GM21447 (cell line): ENCODE results near the gene ADAMTS4.

Experiments used
- ATAC-seq: cut with Tn5 transposase; IDR thresholded peaks from one replicate; pipeline ENCODE4 v1.9.1; 2021; ENCODE audit not compliant: unreplicated experiment

The ADAMTS4 gene

DNA sequence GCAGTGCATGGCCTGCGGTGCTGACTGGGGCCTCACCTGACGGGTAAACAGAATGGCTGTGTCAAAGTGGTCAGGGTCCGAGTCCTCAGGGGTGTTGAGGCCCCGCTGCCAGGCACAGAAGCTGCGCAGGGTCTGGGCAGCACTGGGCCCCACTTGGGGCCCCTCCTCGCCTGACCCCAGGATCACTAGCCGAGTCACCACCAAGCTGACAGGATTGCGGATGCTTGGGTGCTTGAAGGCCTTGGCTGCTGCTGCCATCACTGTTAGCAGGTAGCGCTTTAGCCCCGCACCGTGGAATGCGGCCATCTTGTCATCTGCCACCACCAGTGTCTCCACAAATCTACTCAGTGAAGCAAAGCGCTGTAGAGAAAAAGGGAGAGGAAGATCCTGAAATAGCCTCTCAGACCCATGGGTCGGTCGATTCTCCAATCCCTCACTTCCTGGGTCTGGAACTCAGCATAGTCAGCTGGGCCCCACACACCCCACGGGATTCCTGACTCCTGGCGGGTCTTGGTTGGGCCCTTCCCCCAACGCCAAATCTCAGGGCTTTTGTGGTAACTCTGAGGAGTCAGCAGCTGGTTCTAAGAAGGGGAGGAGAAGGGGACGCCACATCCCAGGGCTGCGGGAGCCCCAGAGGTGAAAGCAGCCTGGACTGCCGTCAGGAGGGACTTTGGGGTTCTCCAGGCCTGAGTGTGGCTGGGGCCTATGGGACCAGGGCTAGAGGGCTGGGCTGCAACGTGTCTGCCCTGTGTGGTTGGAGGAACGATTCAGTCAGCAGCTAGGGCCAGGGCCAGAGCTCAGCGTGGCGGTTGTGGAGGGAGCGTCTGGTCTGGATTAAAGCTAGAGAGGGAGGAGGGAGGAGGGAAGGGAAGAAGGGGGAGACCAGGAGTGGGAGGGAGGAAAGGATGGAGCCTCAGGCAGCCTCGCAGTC, 2.1 kb downstream of the ADAMTS4 start:
- no peak for ATAC-seq

DNA sequence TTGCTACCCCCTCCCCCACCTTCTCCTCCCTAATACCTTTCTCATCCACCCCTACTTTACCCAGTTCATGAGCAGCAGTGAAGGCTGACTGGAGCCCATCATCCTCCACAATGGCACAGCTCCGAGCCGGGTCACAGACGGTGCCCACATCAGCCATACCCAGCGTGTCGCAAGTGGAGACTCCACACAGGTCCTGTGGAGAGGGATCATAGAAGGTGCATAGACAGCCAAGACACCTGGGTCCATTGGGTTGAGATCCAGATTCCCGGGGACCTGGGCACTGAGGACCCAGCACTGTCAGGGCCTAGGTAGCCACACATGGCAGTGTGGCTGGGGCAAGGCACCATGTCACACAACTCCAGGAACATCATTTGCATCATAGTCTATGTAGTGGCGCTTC, 2.7 kb downstream of the ADAMTS4 start:
- no peak for ATAC-seq

DNA sequence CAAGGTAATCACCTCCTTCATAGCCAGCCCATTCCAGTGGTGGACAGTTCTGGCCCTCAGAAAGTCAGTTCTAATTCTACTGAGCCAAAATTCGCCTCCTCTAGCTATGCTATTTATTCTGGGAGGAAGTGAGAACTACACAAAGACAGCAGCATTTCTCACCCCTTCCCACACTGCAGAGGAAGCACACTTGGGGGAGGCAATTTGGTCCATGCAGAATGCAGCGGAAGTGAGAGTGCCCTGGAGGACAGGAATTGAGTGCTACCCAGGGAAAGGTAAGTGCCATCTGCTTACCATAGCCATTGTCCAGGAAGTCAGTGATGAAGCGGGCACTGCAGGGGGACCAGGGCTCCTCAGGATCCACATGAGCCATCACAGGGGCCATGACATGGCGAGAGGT, 3.7 kb downstream of the ADAMTS4 start:
- peak; percentile 46 for ATAC-seq

DNA sequence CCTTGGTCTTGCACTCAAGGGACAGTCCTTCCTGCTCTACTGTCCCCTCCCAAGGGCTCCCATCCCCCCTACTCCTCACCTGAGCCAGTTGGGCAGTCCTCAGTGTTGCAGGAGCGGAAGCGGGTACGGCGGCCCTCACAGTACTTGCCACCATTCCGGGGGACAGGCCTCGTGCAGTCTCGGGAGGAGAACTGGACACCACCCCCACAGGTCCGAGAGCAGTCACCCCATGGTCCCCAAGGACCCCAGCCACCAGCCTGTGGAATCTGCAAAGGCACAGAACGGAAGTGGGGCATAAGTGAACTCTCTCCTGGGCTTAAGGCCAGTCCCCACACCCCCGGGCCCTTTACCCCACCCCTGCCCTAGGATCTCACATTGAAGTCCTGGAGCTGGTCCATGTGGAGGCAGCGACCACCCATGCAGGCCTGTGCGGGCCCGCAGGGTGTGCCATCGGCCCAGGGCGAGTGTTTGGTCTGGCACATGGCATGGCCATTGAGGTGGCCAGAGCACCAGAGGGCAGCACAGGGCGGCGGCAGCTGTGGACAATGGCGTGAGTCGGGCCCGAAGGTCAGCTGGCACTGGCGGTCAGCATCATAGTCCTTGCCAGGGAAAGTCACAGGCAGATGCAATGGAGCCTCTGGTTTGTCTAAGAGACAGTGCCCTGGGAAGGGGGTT, 5.2 kb downstream of the ADAMTS4 start:
- ATAC-seq: no peak

DNA sequence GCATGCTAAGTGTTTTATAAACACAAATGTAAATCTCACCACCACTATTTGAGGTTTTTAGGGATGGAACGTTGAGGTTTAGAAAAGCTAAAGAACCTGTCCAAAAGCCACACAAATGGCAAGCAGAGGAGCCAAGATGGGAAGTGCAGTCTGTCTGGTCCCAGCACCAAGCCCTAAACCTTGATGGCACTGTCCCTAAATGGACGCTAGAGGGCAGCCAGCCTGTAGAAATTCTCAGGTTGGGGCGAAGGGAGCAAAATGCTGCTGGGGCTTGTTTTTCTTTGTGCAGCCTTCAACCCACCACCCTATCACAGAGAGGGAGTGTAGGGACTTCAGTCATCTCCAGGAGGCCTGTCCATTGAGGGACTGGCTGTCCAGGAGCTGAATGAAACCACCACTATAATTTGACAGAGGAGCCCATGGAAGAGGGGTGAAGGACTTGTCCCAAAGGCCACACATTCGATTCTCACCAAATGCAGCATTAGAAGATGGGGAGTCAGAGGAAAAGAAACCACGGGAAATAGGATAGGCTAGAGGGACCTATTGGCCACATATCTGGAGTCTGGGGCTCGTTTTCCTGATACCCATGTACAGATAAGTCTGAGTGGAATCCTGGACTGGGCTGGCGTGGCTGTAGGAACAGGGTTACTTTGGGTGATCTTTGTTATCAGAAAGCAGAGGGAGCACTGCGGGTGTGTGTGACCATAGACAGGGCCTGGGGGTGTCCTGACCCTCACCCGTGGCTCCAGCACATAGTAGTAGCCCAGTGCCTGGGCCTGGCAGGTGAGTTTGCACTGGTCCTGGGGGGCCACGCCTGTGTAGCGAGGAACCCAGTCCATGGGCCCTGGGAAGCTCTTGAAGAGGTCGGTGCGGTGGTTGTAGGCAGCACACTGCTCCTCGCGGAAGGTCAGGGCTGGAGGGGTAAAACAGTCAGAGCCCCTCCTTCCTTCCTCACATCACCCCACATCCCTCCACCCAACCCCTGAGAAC, 6.1 kb downstream of the ADAMTS4 start:
- peak; percentile 68 for ATAC-seq

DNA sequence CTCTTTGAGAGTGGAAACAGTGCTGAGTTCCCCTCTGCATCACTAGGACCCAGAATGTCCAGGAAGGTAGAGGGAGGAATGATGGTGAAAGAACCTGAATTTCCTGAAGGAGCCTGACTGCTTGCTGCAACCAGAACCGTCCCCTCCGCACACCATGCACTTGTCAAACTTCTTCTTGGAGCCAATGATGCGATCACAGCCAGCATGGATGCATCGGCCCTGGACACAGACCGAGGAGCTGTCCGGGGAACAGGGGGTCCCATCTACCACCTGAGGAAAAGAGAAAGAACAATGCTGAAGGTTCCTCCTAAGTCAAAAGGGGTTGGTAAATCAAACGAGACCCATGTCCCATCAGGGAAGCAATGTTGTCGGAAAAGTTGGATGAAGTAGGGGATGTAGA, 6.9 kb downstream of the ADAMTS4 start:
- ATAC-seq: no peak

DNA sequence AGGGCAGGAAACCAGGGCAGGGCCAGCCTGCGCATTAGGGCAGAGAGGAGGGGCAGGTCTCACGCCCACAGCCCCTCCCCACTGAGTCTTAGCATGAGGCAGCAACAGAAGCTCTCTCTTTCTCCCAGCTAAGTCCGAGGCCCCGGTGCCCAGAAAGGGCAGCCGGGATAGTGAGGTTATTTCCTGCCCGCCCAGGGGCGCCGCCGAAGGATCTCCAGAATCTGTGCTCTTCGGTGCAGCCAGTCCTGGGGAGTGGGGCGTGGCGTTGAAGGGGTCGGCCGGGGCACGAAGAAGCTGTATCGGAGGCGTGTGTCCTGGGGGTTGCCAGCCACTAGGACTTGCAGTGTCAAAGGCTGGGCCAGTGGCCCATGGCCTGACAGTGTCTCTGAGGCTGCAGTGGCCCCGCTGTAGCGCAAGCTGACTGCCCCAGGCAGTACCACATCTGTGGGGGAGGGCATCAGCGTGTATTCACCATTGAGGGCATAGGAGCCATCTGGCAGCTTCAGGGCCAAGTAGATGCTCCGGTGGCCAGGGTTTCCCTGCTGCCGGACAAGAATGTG, 7.8 kb downstream of the ADAMTS4 start:
- ATAC-seq: no peak

DNA sequence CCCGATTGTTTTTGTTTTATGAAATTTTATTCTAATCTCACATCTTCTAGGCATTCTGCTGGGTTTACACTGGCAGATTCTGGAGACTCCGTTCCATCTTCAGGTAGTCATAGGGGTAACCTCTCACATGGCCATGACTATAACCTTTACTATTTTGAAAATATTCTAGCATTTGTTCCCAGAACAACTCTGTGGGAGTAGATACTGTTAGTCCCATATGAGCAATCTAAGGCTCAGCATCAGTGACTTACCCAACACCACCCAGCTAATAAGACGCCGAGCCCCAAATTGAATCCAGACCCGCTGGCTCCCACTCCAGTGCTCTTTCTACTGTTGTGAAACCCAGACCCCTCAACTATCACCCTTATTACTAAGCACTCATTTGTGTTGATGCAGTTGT, 9.8 kb downstream of the ADAMTS4 start:
- no peak for ATAC-seq

DNA sequence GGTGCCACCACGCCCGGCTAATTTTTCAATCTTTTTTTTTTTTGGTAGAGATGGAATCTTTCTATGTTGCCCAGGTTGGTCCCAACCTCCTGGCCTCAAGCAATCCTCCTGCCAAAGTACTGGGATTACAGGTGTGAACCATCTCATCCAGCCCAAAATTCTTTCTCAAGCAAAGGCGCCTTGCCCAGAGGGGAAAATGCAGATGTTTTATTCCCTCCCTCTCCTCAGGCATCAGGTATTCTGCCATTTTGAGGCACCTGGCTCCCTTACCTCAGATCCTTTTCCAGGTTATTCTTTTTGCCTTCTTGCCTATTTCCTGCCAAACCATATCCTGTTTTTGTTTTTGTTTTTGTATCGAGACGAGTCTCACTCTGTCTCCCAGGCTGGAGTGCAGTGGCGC, 10.5 kb downstream of the ADAMTS4 start:
- no peak for ATAC-seq

DNA sequence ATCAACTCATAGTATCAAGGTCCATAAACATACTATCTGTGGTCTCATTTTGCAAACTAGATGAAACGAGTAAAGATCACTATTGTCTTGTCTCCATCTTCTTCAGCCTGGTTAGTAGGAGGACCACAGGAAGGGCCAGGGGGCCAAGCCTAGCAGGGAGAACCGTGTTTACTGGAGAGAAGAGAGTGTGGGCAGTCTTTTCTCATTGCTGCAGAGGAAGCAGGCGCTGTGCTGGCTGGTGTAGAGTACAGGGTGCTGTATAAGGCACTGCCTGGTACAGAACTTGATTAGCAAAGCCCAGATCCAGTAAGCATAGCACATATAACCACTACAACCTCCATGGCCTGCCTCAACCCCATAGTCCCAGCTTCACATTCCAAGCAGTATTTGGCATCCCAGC, 11.5 kb downstream of the ADAMTS4 start:
- no peak for ATAC-seq

DNA sequence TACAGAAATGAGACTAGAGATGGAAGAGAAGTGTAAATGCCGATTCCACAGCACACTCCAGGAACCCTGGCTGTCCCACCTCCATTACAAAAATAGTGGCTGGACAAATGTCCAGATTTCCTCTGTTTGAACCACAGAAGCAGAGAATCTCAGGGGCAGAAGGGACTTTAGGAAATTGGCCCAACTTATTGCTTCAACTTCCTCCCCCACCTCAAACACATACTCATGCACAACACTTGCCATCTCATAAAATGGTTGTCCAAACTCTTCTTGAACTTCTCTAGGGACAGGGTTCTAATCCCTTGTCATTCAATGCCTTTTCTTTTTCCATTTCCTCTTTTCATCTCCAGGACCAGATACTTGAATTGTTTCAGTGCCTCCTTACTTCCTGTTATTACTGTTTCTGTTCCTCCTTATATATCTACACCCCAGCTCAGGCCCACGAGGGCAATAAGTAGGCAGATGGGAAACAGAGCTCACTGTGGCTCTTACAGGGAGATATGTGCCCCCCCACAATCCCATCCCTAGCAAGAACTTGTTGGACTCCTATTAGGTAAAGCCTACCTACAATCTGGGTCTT, 13.0 kb downstream of the ADAMTS4 start:
- ATAC-seq: peak; percentile 32

DNA sequence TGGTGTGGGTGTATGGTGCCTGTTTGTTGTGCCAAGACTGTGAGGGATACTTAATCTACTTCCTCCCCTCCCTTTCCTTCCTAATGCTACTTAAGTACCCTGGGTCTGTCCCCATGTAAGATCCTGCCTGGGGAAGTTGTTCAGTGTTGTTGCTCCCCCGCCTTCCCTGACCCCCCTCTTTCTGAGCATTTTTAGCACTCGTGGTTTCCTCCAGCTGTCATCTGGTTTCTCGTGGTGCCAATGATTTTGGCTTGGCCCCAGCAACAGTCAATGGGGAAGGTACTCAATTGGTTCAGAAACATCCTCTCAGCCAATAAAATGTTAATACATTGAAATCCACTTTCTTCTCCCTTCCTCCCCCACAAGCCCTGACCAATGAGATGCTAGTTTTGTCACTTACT, 13.6 kb downstream of the ADAMTS4 start:
- peak; percentile 56 for ATAC-seq

DNA sequence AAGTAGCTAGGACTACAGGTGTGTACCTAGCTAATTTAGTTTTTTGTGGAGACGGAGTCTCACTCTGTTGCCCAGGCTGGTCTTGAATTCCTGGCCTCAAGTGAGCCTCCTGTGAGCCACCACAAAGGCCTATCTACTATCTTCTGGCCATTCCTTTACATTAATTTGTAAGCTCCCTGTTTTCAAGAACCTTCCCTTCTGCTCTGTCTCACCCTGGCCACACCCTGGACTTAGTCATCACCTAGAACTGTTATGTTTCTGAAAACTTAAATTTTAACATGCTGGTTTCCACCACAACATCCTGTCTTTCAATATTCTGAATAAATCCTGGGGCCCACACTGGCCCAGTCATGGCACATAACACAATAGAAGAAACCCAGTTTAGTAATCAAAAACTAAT, 16.6 kb downstream of the ADAMTS4 start:
- ATAC-seq: peak; percentile 56

DNA sequence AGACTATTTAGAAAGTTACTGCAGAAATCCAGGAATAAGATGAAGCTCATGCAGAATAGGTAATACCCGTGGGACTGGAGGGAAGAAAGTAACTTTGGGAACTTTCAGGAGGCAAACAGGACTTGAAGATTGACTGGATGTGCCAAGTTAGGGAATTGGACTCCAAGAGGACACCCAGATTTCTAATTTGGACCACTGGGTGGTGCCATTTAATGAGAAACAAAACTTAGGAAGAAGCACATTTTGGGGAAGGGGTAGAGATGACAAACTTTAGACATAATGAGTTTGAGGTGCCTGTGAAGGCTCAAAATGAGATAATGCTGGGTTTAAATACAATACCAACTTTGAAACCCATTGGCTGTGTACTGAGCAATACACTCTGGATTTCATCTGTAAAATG, 18.2 kb downstream of the ADAMTS4 start:
- no peak for ATAC-seq

DNA sequence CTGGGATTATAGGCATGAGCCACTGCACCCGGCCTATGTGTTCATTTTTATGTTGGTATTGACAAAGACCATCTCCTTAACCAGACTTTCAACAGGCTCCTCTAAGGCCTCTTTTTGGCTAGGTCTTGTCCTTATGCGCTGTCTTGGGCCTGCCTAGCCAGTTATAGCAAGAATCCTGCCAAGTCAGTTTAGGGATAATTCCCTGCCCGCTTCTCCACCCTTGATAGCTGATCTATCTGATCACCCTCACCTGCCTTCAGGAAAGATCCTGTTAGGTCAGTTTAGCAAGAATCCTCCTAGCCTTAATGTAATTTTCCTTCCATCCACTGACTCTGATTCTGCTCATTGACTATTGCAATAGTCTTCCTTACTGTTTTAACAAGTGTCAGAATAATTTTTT, 19.2 kb downstream of the ADAMTS4 start:
- ATAC-seq: no peak

DNA sequence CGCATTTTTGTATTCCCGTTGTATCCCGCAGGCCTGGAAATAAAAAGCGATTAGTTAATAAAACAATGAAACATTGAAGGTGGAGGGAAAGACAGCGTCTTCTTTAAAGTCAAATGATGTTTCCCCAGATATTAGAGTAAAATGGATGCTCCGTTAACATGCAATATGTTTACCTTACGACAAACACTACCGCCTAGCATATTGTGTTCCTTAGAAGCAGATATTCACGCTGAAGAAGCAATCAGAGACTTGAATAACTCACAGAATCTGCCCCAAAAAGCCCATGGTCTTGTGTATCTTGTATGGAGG, 21.0 kb downstream of the ADAMTS4 start:
- ATAC-seq: no peak

DNA sequence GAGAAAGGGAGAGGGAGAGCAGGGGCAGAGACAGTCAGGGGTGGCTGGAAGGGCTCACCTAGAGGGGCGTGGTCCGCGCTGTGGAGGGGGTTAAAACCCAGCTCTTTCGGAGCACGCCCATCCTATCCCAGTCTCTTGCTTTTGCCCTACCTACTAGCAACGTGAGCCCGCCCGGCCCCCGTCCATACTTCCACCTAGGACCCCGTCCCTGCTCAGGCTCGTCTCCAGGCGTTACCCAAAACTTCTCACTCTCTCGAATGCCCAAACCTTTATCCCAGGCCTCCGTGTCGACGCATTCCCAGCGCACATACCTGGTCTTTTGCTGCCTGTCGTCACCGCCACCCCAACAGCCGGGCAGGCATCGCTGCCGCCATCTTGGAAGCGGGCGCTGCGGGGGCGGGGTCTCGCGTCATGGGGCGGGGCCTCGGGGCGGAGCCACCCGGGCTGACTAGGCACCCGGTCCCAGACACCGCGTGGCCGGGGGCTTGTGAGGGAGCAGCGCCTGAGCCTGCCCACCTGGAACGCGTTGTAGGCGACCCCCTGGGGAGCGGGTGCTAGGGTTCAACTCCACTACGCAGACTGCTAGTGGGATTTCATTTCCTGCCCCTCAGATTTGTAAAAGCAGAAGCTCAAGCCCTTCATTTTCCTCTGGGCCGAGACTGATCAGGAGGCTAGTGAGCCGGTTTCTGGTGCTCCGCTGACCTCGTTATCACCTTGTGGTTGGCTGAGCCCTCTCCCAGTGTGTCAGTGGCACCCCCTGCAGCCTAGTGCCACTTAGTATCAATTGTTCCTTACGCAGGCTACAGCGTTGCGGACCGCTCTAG, 21.5 kb downstream of the ADAMTS4 start, which contains the start of gene B4GALT3:
Gene B4GALT3, minus strand, starts transcription at position 396 of the 824 bp plus-strand sequence. CDS start 1,447 bp downstream, outside the sequence.
- ATAC-seq: peak; percentile 69

DNA sequence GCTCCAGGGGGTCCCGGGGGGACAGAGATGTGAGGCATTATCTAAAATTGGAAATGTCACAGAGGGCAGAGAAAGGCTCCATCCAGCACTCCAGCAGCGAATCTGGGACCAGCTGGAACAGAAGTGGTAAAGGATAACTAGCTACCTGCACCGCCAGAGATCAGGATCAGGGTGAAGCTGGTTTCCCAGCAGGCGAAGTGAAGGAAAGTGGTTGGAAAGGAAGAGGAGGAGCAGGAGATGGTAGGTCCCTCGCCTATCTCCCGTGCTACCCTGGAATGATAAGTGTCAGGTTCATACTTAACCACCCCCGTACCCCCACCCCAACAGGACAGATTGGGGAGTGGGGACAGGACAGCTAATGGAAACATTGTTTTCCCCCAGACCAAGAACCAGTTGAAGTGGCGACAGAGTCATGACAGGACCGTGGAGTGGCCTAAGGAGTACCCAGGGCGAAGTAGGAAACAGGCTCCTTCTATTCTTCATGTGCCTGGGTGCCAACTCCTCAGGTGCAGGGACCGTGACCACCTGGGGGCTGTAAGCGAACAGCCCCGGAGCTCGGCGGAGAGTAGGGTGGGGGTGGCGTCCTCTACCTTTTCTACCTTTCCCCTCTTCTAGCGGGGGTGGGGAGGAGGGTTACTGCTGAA, 22.3 kb downstream of the ADAMTS4 start:
- ATAC-seq: no peak

DNA sequence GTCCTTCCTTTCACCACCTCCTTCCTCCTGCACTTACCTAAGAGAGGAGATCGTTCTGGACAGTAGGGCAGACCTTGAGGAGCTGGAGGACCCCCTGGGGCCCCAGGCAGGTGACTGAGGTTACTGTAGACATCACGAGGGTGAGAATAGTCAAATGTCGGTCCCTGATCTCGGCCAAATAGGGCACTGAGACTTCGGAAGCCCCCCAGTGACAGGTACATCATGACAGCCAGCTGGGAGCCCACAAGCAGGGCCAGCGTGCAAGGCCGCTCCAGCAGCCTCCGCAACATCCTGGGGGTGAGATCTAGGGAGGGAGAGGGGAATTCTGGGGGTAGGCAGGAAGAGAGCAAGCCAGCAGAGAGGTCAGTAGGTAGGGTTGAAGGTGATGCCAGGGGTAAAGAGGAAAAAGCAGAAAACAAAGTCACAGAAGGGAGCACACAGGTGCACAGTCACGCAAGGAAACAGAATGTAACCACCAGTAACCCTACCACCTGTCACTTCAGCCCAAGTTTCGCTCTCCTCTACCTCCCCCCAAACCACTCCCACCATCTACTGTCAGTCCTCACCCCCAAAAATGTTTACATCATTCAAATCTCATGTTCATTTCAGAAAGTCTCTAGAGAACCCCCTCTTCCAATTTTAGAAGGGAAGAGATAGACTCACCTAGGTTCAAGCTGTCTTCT, 22.9 kb downstream of the ADAMTS4 start:
- ATAC-seq: no peak
